Activated naive CD4-positive, alpha-beta T cell treated with anti-CD3 and anti-CD28 coated beads, Interleukin-2, amount 50 U/mL, for 24 hours (primary cell): ENCODE results near the gene NUFIP2.
"Not testable (repeated sequence)": the region's sequence is repeated elsewhere in the genome, so short reads cannot be mapped to it uniquely, and the experiment has no call there.

Source experiments
- H3K27ac Mint-ChIP-seq: one replicate; pipeline ENCODE4 v1.8.0; 2021; ENCODE audit warnings: mild to moderate bottlenecking, mixed read lengths
- H3K27me3 Mint-ChIP-seq: one replicate; pipeline ENCODE4 v1.8.0; 2021; ENCODE audit warnings: mixed read lengths
- H3K36me3 Mint-ChIP-seq: one replicate; pipeline ENCODE4 v1.8.0; 2021; ENCODE audit warnings: mixed read lengths
- H3K4me1 Mint-ChIP-seq: one replicate; pipeline ENCODE4 v1.8.0; 2021; ENCODE audit warnings: mixed read lengths
- H3K4me3 Mint-ChIP-seq: one replicate; pipeline ENCODE4 v1.8.0; 2021; ENCODE audit warnings: mild to moderate bottlenecking, mixed read lengths
- H3K9me3 Mint-ChIP-seq: one replicate; pipeline ENCODE4 v1.8.0; 2021; ENCODE audit warnings: mixed read lengths

NUFIP2 gene

GRCh38 chr17:29292071-29292991, 1.6 kb downstream of the NUFIP2 start:
- Mint-ChIP-seq H3K4me3 (peak overlapping the region; percentile 100), H3K36me3 (peaks cover 22% of the 10 kb centered on the region), H3K27ac (peak overlapping the region; percentile 91), H3K4me1 (peaks cover 57% of the 10 kb centered on the region), H3K27me3 (no peaks in the 10 kb centered on the region), H3K9me3 (no peaks in the 10 kb centered on the region)

DNA sequence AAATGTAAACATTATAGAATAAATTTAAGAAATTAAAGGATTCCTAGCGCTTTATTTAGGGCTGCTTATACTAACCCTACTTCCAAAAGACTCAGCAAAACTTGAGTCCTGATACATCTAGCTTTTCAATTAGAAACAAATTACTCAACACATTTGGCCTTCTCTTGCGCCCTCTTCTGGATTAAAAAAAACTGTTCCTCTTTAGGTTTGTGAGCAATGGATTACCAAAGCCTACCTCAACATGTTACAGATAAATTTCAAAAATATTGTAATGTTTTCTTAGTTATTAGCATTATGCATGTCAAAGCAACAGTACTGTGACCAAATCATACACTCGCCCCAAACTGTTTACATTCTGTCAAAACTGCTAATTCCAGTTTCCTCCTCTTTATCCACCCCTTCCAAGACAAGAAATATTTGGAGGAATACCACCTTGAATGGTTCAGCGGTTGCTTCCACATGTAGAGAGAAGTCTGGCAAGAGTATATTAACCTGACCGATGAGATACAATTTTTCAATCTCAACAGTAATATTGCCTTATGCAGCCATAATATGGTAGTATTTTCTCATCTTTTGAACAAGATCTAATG, 2.7 kb downstream of the NUFIP2 start:
- H3K4me3 Mint-ChIP-seq = peak overlapping the region; percentile 92
- peak overlapping the region; percentile 91 for H3K27ac Mint-ChIP-seq
- no peaks in the 10 kb centered on the region for H3K27me3 Mint-ChIP-seq
- peaks cover 68% of the 10 kb centered on the region for H3K4me1 Mint-ChIP-seq
- H3K36me3 Mint-ChIP-seq = peaks cover 26% of the 10 kb centered on the region
- no peaks in the 10 kb centered on the region for H3K9me3 Mint-ChIP-seq

- Mint-ChIP-seq H3K4me3 (peak overlapping the region; percentile 77), H3K4me1 (peaks cover 69% of the 10 kb centered on the region), H3K27ac (peak overlapping the region; percentile 35), H3K27me3 (no peaks in the 10 kb centered on the region), H3K9me3 (no peaks in the 10 kb centered on the region), H3K36me3 (peaks cover 30% of the 10 kb centered on the region)
These were observed 4.1 kb downstream of the NUFIP2 start for GRCh38 chr17:29289852-29290251.

DNA sequence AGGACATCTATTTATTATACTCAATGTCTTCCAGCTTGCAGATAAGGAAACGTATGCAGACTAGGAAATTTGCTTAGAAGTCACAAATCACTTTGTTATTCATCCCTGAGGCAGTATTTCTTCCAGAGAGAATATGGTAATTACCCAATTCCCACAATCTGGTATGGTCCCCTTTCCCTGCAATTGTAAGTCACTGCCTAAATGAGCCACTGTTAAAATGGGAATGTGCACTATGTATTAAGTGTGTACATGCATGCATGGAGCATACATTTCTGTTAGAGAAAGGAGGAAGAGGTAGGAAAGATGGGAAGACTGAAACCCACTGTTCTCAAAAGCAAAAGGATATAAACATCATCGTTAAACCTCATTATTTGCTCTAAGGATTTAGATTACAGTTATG, 10.0 kb downstream of the NUFIP2 start:
- Mint-ChIP-seq H3K27ac (no peak overlapping the region), H3K4me1 (peaks cover 61% of the 10 kb centered on the region), H3K9me3 (no peaks in the 10 kb centered on the region), H3K27me3 (no peaks in the 10 kb centered on the region), H3K4me3 (peak overlapping the region; percentile 73), H3K36me3 (peaks cover 46% of the 10 kb centered on the region)

DNA sequence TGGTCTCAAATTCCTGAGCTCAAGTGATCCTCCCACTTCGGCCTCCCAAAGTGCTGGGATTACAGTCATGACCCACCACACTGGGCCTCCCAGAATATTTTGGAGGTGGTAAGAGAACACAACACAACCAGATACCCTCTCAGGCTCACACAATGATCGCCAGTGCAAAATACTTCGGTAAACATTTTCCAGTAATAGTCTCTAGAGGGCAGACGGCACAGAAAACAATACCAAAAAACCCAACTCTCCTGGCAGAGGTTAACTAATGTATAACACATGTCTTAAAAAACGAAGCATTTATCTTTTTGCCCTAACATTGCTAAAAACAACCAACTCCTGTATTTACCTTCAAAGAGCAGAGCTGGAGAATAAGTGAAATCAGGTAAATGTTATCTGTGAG, 10.5 kb downstream of the NUFIP2 start:
- Mint-ChIP-seq H3K9me3 (no peaks in the 10 kb centered on the region), H3K4me1 (peaks cover 61% of the 10 kb centered on the region), H3K4me3 (peak overlapping the region; percentile 73)

GRCh38 chr17:29279397-29280070, 14.4 kb downstream of the NUFIP2 start:
- H3K27ac Mint-ChIP-seq = no peak overlapping the region

More for the DNA sequence above, 10.5 kb downstream of the NUFIP2 start:
- peaks cover 47% of the 10 kb centered on the region for H3K36me3 Mint-ChIP-seq
- H3K27ac Mint-ChIP-seq = no peak overlapping the region
- H3K27me3 Mint-ChIP-seq = no peaks in the 10 kb centered on the region

GRCh38 chr17:29278692-29279091, 15.3 kb downstream of the NUFIP2 start:
- H3K4me1 Mint-ChIP-seq = peaks cover 64% of the 10 kb centered on the region
- H3K4me3 Mint-ChIP-seq = no peak overlapping the region
- H3K36me3 Mint-ChIP-seq = peaks cover 58% of the 10 kb centered on the region
- H3K27me3 Mint-ChIP-seq = no peaks in the 10 kb centered on the region
- H3K27ac Mint-ChIP-seq = no peak overlapping the region
- no peaks in the 10 kb centered on the region for H3K9me3 Mint-ChIP-seq

More at GRCh38 chr17:29279397-29280070, 14.4 kb downstream of the NUFIP2 start:
- Mint-ChIP-seq H3K4me3 (peak overlapping the region; percentile 15), H3K36me3 (peaks cover 57% of the 10 kb centered on the region), H3K27me3 (no peaks in the 10 kb centered on the region), H3K4me1 (peaks cover 61% of the 10 kb centered on the region), H3K9me3 (no peaks in the 10 kb centered on the region)

DNA sequence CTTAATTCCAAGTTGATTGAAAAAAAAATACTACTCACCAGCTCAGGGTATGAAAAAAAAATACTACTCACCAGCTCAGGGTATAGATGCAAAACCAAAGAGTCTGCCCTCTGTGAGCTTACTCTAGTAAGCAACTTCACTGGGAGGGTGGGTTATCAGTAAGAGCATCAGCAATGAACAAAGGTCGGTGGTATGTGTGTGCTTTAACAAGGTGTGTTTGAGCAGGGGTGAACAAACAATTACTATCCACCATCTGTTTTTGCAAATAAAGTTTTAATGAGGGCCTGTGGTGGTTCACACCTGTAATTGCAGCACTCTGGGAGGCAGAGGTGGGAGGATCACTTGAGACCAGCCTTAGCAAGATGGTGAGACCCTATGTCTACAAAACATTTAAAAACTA, 20.0 kb downstream of the NUFIP2 start:
- Mint-ChIP-seq H3K27me3 (no peaks in the 10 kb centered on the region), H3K36me3 (peaks cover 42% of the 10 kb centered on the region), H3K4me1 (peaks cover 66% of the 10 kb centered on the region), H3K9me3 (no peaks in the 10 kb centered on the region), H3K4me3 (no peak overlapping the region), H3K27ac (peak overlapping the region; percentile 53)

DNA sequence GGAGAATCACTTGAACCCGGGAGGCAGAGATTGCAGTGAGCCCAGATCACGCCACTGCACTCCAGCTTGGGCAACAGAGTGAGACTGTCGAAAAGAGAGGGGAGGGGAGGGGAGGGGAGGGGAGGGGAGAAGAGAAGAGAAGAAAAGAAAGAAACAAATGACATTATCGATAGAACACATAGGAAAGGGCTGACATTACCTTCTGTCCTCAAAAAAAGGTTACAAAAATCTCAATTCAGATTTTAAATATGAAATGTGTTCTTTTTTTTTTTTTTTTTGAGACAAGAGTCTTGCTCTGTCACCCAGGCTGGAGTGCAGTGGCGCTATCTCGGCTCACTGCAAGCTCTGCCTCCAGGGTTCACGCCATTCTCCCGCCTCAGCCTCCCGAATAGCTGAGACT, 22.0 kb downstream of the NUFIP2 start:
- H3K27me3 Mint-ChIP-seq, H3K9me3 Mint-ChIP-seq, H3K4me3 Mint-ChIP-seq, H3K27ac Mint-ChIP-seq: not testable (repeated sequence)
- Mint-ChIP-seq H3K4me1 (peaks cover 51% of the 10 kb centered on the region), H3K36me3 (peaks cover 27% of the 10 kb centered on the region)

GRCh38 chr17:29263916-29264315, 30.0 kb downstream of the NUFIP2 start:
- peaks cover 11% of the 10 kb centered on the region for H3K36me3 Mint-ChIP-seq
- no peaks in the 10 kb centered on the region for H3K27me3 Mint-ChIP-seq
- peaks cover 25% of the 10 kb centered on the region for H3K4me1 Mint-ChIP-seq
- H3K27ac Mint-ChIP-seq = peak overlapping the region; percentile 87
- H3K9me3 Mint-ChIP-seq = no peaks in the 10 kb centered on the region
- H3K4me3 Mint-ChIP-seq = no peak overlapping the region

DNA sequence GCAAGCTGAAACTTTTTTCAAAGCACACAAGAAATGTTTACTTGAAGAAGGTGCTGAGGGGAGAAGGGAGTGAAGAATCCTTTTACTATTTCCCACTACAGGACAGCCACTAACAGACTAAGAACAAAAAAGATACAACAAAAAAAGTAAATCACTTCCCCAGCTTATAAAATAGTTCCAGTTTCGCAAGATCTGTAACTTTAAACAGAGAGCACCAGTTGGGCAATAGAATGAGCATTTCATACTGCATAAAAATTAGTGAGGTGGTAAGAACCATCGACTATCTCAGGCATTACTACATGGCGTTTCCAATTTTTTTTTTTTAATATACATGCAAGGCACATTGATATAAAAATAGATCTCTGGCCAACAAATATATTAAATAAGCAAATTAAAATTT, 36.2 kb downstream of the NUFIP2 start:
- Mint-ChIP-seq H3K27ac (no peak overlapping the region), H3K4me3 (no peak overlapping the region), H3K36me3 (peaks cover 8% of the 10 kb centered on the region), H3K4me1 (peaks cover 30% of the 10 kb centered on the region), H3K9me3 (no peaks in the 10 kb centered on the region), H3K27me3 (no peaks in the 10 kb centered on the region)

DNA sequence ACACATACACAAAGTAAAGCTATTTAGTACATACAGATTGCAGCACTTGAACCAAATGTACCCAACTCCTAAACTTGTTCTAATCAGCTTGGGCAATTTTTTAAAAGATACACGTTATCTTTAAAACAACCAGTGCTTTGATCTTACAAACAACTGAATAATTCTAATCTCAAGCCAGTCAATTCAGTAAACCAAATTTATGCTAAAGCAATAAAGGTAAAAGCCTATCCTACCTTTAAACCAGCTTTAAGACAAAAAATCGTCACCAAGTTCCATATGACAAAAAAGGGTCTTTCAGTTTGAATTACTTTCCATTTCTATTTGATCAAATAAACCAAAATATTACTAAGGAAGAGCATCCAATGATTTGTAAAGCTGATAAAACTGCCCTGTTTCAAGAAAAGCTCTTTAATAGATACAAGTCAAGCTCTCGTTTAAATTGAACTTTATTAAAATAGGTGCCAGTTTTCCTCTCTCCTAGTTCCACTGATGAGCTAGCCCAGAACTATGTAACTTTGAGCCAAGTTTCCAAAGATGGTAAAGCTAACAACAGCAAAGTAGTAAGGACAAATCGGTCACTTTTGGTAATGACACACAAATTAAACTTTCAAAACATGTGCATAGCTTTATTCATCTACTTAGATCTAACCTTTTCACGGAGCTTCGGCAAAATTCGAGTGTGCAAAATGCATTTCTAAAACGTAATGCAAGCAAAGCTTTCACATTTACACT, 37.0 kb downstream of the NUFIP2 start:
- Mint-ChIP-seq H3K4me1 (peaks cover 28% of the 10 kb centered on the region), H3K36me3 (peaks cover 7% of the 10 kb centered on the region), H3K27me3 (no peaks in the 10 kb centered on the region), H3K27ac (peak overlapping the region; percentile 78), H3K4me3 (no peak overlapping the region), H3K9me3 (no peaks in the 10 kb centered on the region)

- H3K4me1 Mint-ChIP-seq = peaks cover 26% of the 10 kb centered on the region
- no peak overlapping the region for H3K4me3 Mint-ChIP-seq
- H3K27me3 Mint-ChIP-seq = no peaks in the 10 kb centered on the region
- no peaks in the 10 kb centered on the region for H3K9me3 Mint-ChIP-seq
- peaks cover 4% of the 10 kb centered on the region for H3K36me3 Mint-ChIP-seq
- H3K27ac Mint-ChIP-seq = no peak overlapping the region
These were observed 37.9 kb downstream of the NUFIP2 start for GRCh38 chr17:29255926-29256522.

GRCh38 chr17:29253037-29253436, 40.9 kb downstream of the NUFIP2 start:
- H3K27ac Mint-ChIP-seq = no peak overlapping the region
- peaks cover 14% of the 10 kb centered on the region for H3K4me1 Mint-ChIP-seq
- H3K9me3 Mint-ChIP-seq = no peaks in the 10 kb centered on the region
- no peaks in the 10 kb centered on the region for H3K36me3 Mint-ChIP-seq
- H3K27me3 Mint-ChIP-seq = no peaks in the 10 kb centered on the region
- no peak overlapping the region for H3K4me3 Mint-ChIP-seq
